T-helper 9 cell (primary cell): ENCODE data around the gene TMEM132D.

ENCODE experiments used
- DNase-seq: peaks from one replicate; pipeline ENCODE4 v3.0.0-alpha.2; 2020

The TMEM132D gene

GRCh38 chr12:129325566-129325965 lies 578.3 kb downstream of the TMEM132D start:
- DNase-seq, result no peak

GRCh38 chr12:129312048-129312447 lies 591.8 kb downstream of the TMEM132D start:
- no peak for DNase-seq

DNA sequence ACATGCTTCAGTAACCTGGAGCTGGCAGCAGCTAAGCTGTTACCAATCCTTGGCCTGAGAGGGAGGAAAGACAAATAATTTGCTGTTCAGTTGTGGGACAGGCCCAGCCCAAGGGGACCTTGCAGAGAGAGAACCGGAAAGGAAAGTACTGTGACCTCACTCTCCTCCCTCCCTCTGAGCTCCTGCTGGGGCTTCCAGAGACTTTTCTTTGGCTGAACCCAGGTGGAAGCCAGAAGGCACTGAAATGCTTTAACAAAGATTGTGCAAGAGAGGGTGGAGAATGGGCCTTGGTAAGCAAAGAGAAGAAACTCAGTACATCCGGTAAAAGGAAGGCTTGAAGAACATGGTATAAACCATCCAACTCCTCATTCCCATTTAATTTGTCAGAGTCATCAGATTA lies 593.5 kb downstream of the TMEM132D start:
- no peak for DNase-seq

DNA sequence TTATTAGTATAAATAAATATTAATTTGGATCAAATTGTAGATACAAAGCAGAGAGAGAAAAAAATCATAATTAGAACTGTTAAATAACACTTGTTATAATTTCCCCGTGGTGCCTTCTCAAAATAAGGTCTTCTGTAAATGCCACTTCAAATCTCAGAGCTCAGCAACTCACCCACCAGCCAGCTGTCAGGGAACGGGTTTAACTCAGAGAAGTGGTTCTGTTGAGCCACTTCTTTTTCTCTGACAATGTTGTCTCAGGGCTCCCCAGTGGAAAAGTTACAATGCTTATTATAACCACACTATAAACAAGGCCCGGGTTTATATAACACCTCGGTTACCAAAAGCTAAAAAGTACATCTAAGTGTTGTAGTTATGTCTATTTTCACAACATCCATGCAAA lies 598.0 kb downstream of the TMEM132D start:
- DNase-seq, result no peak

- no peak for DNase-seq
Measured at GRCh38 chr12:129304529-129304928, 599.3 kb downstream of the TMEM132D start.

GRCh38 chr12:129300011-129300410 lies 603.8 kb downstream of the TMEM132D start:
- DNase-seq, result no peak

DNA sequence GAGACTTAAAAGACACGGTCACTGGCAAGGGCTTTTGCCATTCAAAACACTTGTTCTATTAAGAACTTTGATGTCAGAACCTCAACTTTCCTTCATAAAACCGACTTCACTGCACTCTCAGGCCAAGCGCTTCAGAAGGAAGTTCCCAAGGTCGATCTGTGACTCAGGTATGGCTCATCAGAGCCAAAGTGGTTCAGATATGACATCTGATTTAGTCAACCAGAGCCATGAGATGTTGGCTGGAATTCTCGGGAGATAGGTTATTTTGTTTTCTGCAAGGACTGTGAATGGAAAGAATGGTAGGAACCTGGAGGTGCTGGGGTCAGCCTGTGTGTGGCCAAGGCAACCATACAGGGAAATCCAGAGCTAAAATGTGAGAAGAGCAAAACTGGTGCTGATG lies 604.9 kb downstream of the TMEM132D start:
- no peak for DNase-seq

DNA sequence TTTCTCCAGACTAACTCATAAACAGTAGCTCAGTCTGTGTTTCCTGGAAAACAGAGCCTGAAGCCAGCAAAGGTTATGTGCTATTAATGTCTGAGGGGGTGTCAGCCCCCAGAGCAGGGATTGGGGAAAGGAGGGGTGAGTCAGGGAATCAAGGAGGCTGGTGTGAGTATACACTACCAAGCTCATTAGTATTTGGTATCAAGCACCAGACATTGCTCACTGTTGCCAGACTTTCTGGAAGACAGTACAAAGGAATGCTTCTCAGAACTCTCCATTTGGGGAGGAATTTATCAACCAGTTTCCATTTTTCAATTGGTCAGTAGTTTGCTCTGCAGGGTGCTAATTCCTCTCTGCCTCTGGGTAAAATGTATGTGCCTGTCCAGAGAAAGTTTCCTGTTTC lies 607.2 kb downstream of the TMEM132D start:
- no peak for DNase-seq

DNA sequence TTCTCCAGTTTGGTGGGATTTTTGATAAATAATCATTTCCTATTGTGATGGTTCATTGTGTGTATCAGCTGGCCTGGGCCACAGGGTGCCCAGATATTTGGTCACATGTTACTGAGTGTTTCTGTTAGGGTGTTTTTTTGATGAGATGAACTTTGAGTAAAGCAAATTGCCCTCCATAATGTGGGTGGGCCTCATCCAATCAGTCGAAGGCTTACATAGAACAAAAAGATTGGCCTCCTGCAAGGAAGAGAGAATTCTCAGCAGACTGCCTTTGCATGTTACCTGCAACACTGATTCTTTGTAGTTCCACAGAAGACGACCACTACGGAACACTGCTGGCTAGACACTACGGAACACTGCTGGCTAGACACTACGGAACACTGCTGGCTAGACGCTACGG lies 609.0 kb downstream of the TMEM132D start:
- no peak for DNase-seq

GRCh38 chr12:129279771-129280170 lies 624.1 kb downstream of the TMEM132D start:
- no peak for DNase-seq

GRCh38 chr12:129276361-129277060 lies 627.3 kb downstream of the TMEM132D start:
- no peak for DNase-seq

DNA sequence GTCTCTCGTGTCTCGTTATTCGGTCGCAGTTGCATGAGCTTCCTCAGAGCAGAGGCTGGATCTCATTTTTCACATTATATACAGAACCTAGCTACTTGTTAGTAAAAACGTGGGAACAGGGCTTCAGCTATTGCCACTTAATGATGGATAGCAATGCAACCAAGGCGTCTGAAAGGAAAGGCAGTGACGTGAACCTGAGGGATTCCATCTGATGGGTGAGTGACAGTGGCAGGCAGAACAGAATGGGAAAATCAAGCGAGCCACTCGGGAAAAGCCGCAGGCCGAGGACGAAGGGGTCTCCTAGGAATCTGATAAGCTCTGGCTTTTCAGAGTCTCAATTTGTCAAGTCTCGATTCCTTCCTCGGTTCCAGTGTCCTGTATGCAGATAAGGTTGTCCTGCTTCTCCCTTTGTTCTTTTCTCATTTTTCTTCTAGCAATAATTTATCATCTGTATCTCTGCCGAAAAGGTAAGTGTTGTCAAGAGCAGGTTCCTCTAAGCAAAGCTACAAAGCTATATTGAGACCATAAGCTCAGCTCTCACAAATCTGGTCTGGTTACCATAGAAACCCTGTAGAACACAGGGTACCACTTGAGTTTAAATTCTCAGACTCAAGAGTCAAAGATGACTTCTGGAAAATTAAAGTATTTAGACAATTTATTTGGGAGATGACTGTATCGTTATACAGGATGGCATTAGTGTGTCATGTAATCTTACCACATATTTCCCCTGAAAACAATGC lies 633.9 kb downstream of the TMEM132D start:
- DNase-seq, result no peak

DNA sequence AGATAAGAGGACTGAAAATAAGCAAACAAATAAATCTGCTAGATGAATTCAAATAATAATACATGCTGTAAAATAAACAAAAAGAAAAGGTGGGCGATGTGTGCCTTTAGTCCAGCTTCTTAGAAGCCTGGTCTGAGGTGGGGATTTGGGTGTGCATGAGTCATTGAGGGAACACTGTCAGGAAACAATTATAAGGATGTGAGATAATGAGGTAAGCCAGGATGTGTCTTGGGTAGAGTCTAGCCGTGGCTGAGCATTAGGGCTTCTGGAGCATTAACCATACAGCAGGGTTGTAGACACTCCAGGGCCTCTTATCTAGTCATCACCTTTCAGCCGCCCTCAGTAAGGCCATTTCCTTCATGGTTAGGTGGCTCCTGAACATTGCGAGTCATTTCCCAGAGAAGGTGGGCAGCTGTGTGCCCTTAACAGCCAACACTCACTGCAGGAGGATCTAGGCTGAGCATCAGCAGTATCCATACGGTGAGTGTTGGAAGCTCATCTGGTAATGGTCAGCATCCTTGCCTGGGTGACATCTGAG lies 645.0 kb downstream of the TMEM132D start:
- DNase-seq, result no peak

GRCh38 chr12:129257524-129257923 lies 646.3 kb downstream of the TMEM132D start:
- no peak for DNase-seq

DNA sequence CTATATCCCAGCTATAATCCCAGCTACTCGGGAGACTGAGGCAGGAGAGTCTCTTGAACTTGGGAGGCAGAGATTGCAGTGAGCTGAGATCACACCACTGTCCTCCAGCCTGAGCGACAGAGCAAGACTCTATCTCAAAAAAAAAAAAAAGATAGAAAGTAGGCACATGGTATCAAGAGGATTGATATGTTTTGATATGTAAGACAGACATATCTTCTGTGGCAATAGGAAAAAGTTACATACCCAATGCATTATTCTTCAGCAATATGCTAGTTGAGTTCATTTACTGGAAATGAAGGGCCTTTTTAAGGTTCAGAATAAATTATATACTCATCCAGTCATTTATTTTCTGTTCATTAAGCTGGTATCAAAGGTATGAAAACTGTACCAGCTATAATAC lies 657.2 kb downstream of the TMEM132D start:
- no peak for DNase-seq

DNA sequence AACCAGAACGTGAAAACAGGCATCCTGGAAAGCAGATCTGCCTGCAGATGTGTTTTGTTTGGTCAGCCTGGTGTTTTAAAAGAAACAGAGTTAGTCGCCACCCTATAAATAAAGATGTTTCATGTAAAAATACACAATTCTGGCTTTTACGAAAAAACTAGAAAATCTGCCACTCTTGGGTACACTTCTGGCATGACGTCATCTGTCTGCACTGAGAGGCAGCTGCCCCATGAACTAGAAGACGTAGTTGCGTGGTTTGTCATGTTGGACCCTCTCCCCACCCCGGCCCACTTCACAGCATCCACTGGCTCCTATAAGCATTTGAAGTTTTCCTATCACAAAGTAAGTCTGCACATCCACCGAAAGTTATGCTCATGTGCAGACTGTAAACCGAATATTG lies 658.1 kb downstream of the TMEM132D start:
- no peak for DNase-seq

DNA sequence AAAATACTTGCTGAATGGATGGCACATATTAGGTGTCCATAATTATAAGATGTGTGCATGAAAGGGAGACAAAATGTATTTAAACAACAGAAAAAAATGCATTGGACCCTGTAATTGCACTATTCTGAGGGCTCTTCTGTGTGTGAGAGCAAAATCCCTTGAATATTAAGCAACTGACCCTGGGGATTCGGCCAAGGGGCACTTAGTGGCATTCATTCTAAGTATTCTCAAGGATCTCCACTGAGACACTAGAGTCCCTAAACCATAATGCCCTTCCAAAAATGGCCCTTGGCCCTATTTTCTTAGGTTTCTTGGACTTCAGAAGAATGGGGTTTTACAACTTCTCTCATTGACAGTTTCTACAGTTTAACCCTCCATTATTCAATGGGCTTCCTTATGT lies 662.0 kb downstream of the TMEM132D start:
- DNase-seq, result no peak

DNA sequence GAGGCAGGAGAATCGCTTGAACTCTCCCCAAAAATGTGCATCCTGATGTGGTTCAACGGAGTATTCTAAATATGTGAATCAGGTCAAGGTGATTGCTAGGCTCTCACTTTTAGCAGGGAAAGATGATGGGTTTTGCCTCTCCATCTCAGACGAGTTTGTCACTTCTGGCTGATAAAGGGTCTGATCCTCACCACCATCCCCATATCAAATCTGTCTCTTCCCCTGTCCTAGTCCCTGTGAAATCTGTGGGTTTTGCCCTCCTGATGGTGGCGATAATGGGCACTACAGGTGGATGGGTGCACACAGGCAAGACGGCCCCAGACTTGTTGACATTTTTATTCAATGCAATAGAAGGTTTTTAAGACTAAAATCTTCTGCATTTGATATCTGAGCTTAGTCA lies 665.9 kb downstream of the TMEM132D start:
- no peak for DNase-seq

DNA sequence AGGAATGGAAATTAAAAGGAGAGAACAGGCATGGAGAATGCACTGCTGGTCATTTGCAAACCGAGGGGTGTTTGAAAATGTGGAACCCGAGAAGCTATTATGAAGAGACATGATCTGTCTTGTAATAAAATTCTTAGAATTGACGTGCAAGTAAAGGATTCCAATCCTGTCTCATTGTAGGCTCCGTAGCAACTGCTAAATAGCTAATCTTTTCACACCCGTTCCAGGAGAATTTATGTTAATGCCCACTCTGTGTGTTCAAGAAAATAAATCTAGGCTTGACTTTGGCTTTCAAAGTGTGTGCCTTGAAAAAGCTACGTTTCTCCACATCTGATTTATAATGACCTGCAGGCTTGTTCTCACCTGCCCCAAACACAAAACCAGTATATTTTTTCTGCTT lies 669.6 kb downstream of the TMEM132D start:
- no peak for DNase-seq

GRCh38 chr12:129231491-129231890 lies 672.3 kb downstream of the TMEM132D start:
- DNase-seq, result no peak

GRCh38 chr12:129230995-129231394 lies 672.8 kb downstream of the TMEM132D start:
- no peak for DNase-seq

DNA sequence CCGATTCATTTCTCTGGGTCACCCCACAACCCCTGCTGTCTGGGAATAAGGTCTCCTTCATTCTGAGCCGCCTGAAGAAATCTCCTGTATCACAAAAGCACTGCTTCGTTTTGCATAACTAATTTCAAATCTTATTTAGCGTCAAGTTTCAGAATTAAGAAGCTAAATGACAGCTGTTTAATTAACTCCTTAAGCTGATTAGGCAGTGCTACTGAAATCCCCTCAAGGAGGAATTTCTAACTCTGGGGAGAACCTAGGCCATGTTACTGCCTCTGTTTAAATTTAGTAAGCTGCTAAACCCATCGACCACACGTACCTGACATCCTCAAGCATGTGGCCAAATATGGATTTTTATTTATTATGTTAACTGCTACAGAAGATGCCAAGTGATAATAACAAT lies 677.0 kb downstream of the TMEM132D start:
- DNase-seq, result no peak

DNA sequence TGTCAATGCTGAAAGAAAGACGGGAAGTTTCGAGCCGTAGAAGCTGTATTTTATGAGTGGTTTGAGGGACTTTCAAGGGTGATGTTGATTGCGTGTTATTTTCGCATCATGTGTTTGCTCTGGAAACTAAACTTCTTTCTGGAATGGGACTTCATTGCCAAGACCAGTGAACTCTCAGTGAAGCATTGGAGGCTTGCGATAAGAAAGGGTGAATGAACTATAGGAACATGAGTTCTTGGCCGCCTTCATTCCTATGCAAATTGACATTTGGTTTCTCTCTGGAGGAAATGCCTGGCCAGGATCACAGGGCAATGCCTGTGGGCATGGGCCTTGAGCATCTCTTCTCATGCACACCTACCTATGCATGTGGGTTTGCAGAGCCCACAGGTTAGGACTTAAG lies 677.8 kb downstream of the TMEM132D start:
- DNase-seq, result no peak

GRCh38 chr12:129215556-129215955 lies 688.3 kb downstream of the TMEM132D start:
- no peak for DNase-seq
